Mammary epithelial cell (primary cell): ENCODE measurements around the gene NRROS.

ENCODE experiments used
- CTCF ChIP-seq, 2 donors: IDR thresholded peaks in 1 of 2; conservative IDR thresholded peaks in 1 of 2; 2 replicates each; pipeline ENCODE4 v1.5.1; 2011 to 2012; ENCODE audit warnings: inconsistent platforms in 2 of 2, low read length in 2 of 2, mild to moderate bottlenecking in 2 of 2, control low read depth in 1 of 2, low read depth in 1 of 2; ENCODE audit not compliant: insufficient read depth in 1 of 2; ENCODE audit errors: extremely low read depth in 1 of 2
- EZH2 ChIP-seq: IDR thresholded peaks from 2 replicates; pipeline ENCODE4 v1.6.1; 2012; ENCODE audit warnings: low read length, inconsistent platforms, borderline replicate concordance

DNA sequence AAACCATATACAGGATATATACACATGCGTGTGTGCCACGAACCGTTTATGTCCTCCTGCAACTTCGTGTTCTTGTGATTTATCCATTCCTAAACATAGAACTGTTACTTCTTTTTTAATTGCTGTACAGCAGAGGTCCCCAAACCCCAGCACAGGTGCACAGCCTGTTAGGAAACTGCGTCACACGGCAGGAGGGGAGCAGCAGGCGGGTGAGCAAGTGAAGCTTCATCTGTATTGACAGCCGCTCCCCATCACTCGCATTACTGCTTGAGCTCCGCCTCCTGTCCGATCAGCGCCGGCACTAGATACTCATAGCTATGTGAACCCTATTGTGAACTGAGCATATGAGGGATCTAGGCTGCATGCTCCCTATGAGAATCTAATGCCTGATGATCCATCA is 34.9 kb upstream of the NRROS start:
- TF ChIP-seq CTCF (conservative IDR thresholded peaks at IDR 0.05 in 1 of 2, IDR thresholded peaks at IDR 0.05 in 1 of 2; ENCODE audit: extremely low read depth in 1 of 2, insufficient read depth in 1 of 2, low read depth in 1 of 2, low read length in 2 of 2) = no peak
- TF ChIP-seq EZH2 = no peak
